ENCODE results near the gene NAA38. TPM values are rescaled to one million over a fixed set of nuclear protein-coding genes. Genes with fewer than 3 reads are reported as not detected.

Gene NAA38
- total RNA-seq, 1 experiment from 2014 or later: 46.3 TPM

DNA sequence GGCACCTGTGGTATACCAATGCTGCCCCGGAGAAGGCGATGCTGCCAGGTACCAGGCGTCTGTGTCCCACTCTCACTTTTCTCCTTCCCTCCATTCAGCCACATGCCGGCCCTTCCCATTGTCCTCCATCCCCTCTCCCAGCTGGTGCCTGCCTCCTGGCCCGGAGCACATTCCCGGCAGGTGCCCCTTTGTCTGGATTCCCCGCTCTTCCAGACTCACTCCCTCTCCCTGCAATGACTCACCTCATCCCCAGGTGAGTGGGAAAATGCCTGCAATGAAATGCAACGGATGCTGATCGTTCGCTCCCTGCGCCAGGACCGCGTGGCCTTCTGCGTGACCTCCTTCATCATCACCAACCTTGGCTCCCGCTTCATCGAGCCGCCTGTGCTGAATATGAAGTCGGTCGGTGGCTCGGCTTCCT is 33.8 kb downstream of the NAA38 start:
- Mint-ChIP-seq H3K27me3 (ENCODE audit: low read depth) (peaks cover 48% of the 10 kb centered on the region), H3K9me3 (no peaks in the 10 kb centered on the region), H3K4me3 (no peak overlapping the region), H3K4me1 (peaks cover 12% of the 10 kb centered on the region), H3K27ac (no peak overlapping the region), H3K36me3 (no peaks in the 10 kb centered on the region)
- ATAC-seq: peak; percentile 47; the same call in 1 of the 2 replicates
- TF ChIP-seq JUN (CRISPR knock-in tag; IDR thresholded peaks at IDR 0.05): no peak
- TF ChIP-seq, protein P1, sequence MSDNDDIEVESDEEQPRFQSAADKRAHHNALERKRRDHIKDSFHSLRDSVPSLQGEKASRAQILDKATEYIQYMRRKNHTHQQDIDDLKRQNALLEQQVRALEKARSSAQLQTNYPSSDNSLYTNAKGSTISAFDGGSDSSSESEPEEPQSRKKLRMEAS (CRISPR knock-in tag; IDR thresholded peaks at IDR 0.05): peak; percentile 34; the same call in 1 of the 2 replicates
- TF ChIP-seq NFE2L1 (CRISPR knock-in tag; IDR thresholded peaks at IDR 0.05): peak; percentile 22; the same call in 1 of the 2 replicates
- no peak for TF ChIP-seq FOXK1 (CRISPR knock-in tag; IDR thresholded peaks at IDR 0.05)
- TF ChIP-seq, protein P2, sequence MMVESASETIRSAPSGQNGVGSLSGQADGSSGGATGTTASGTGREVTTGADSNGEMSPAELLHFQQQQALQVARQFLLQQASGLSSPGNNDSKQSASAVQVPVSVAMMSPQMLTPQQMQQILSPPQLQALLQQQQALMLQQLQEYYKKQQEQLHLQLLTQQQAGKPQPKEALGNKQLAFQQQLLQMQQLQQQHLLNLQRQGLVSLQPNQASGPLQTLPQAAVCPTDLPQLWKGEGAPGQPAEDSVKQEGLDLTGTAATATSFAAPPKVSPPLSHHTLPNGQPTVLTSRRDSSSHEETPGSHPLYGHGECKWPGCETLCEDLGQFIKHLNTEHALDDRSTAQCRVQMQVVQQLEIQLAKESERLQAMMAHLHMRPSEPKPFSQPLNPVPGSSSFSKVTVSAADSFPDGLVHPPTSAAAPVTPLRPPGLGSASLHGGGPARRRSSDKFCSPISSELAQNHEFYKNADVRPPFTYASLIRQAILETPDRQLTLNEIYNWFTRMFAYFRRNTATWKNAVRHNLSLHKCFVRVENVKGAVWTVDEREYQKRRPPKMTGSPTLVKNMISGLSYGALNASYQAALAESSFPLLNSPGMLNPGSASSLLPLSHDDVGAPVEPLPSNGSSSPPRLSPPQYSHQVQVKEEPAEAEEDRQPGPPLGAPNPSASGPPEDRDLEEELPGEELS (CRISPR knock-in tag; IDR thresholded peaks at IDR 0.05): no peak
- ChIA-PET CTCF (interaction anchor here (0.6 to 4.1 kb wide), 16 partner anchors 11 to 233 kb away, joined by 3 to 62 read pairs (median 5); partner anchors contain the start of genes CYB5D1, EFNB3, KDM6B and NAA38), POLR2A (interaction anchor here (0.7 kb wide), 1 partner anchor 11 kb away, joined by 6 read pairs; no protein-coding TSS in a partner anchor)
- DNase-seq (ENCODE audit: low spot score): no peak

DNA sequence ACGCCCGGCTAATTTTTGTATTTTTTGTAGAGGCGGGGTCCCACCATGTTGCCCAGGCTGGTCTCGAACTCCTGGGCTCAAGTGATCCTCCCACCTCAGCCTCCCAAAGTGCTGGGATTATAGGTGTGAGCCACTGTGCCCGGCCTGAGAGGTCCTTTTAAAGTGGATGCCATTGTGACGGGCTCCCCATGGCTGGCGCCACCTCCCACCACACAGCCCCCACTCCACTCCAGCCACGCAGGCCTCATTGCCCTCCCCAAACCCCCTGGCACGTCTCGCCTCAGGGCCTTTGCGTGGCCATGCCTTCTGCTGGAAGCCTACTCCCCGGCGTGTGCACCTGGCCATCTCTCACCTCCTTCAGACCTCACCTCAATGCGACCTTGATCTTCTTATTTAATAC is 35.2 kb downstream of the NAA38 start:
- Mint-ChIP-seq H3K4me1 (peaks cover 12% of the 10 kb centered on the region), H3K4me3 (no peak overlapping the region), H3K9me3 (no peaks in the 10 kb centered on the region), H3K36me3 (no peaks in the 10 kb centered on the region), H3K27ac (no peak overlapping the region), H3K27me3 (ENCODE audit: low read depth) (peaks cover 38% of the 10 kb centered on the region)
- TF ChIP-seq, protein P3, sequence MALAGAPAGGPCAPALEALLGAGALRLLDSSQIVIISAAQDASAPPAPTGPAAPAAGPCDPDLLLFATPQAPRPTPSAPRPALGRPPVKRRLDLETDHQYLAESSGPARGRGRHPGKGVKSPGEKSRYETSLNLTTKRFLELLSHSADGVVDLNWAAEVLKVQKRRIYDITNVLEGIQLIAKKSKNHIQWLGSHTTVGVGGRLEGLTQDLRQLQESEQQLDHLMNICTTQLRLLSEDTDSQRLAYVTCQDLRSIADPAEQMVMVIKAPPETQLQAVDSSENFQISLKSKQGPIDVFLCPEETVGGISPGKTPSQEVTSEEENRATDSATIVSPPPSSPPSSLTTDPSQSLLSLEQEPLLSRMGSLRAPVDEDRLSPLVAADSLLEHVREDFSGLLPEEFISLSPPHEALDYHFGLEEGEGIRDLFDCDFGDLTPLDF (CRISPR knock-in tag; IDR thresholded peaks at IDR 0.05): no peak
- POLR2A ChIA-PET: interaction anchor here (0.6 kb wide), 1 partner anchor 119 kb away, joined by 4 read pairs; no protein-coding TSS in a partner anchor
- CTCF ChIA-PET: interaction anchor here (0.5 to 4.1 kb wide), 11 partner anchors 12 to 238 kb away, joined by 3 to 62 read pairs (median 4); partner anchors contain the start of gene KDM6B
- DNase-seq (ENCODE audit: low spot score): no peak
- no peak for ATAC-seq

DNA sequence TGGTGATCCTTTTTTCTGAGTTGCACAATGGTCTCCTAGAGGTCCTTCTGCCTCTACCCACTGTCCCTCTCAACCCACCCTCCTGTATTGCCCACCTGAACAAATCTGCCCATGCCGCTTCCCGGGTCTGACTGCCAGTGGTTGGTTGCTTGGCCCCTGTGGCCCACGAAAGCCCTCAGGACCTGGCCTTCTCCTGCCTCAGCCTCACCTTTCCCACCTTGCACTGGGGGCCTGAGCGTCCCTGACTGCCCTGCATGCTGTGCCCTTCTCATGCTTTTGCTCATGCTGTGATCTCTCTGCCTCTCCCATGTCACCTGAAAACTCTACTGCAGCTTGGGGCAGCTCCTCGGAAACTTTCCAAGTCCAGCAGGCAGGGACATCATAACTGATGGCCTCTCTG is 37.1 kb downstream of the NAA38 start:
- ChIA-PET POLR2A (no interaction called here), CTCF (interaction anchor here (1.0 to 1.4 kb wide), 3 partner anchors 13 to 37 kb away, joined by 3 to 4 read pairs (median 4); partner anchors contain the start of gene NAA38)
- Mint-ChIP-seq H3K27ac (no peak overlapping the region), H3K4me1 (peaks cover 8% of the 10 kb centered on the region), H3K9me3 (no peaks in the 10 kb centered on the region), H3K36me3 (no peaks in the 10 kb centered on the region), H3K27me3 (ENCODE audit: low read depth) (peaks cover 27% of the 10 kb centered on the region), H3K4me3 (no peak overlapping the region)
- TF ChIP-seq TEAD4 (CRISPR knock-in tag; IDR thresholded peaks at IDR 0.05): no peak
- no peak for DNase-seq (ENCODE audit: low spot score)
- no peak for ATAC-seq

DNA sequence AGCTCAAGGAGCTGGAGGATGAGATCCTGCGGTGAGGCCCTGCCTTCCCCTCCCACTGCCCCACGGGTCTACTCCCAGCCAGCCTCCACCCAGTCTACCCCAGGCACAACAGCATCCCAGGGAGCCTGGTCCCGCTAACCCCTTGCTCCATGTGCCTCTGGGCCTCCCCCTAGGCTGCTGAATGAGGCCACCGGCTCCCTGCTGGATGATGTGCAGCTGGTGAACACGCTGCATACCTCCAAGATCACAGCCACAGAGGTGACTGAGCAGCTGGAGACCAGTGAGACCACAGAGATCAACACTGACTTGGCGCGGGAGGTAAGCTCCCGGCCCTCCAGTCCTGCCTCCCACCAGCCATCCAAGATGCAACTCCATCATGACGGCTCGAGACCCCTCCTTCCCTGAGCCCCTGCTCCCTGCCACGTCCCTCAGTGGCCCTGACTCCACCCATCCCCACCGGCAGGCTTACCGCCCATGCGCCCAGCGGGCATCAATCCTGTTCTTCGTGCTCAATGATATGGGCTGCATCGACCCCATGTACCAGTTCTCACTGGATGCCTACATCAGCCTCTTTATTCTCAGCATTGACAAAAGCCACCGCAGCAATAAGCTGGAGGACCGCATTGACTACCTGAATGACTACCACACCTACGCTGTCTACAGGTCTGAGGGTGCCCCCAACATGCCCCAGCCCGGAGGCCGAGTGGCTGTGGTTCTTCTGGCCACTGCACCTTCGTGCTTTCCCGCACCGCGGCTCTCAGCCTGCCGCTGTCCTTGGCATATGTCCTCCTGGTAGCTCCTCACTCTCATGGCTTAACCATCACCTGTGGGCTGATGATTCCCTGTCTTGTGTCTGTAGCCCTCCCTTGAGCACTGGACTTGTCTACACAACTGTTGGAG is 38.4 kb downstream of the NAA38 start:
- H3K4me1 Mint-ChIP-seq: peaks cover 8% of the 10 kb centered on the region
- no peak overlapping the region for H3K4me3 Mint-ChIP-seq
- peaks cover 16% of the 10 kb centered on the region for H3K27me3 Mint-ChIP-seq (ENCODE audit: low read depth)
- H3K9me3 Mint-ChIP-seq: no peaks in the 10 kb centered on the region
- TF ChIP-seq GRHL2 (CRISPR knock-in tag; IDR thresholded peaks at IDR 0.05; ENCODE audit: insufficient replicate concordance, severe bottlenecking) (no peak), KAT7 (CRISPR knock-in tag; IDR thresholded peaks at IDR 0.05; ENCODE audit: borderline replicate concordance) (no peak), SP1 (CRISPR knock-in tag; conservative IDR thresholded peaks at IDR 0.05) (no peak), NFATC4 (CRISPR knock-in tag; IDR thresholded peaks at IDR 0.05) (no peak), ZNF423 (CRISPR knock-in tag; IDR thresholded peaks at IDR 0.05) (no peak), GABPB1 (CRISPR knock-in tag; IDR thresholded peaks at IDR 0.05) (no peak), ZNF396 (CRISPR knock-in tag; IDR thresholded peaks at IDR 0.05; ENCODE audit: borderline replicate concordance) (no peak)
- TF ChIP-seq, protein P4, sequence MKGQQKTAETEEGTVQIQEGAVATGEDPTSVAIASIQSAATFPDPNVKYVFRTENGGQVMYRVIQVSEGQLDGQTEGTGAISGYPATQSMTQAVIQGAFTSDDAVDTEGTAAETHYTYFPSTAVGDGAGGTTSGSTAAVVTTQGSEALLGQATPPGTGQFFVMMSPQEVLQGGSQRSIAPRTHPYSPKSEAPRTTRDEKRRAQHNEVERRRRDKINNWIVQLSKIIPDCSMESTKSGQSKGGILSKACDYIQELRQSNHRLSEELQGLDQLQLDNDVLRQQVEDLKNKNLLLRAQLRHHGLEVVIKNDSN (CRISPR knock-in tag; IDR thresholded peaks at IDR 0.05): no peak
- TF ChIP-seq, protein P5, sequence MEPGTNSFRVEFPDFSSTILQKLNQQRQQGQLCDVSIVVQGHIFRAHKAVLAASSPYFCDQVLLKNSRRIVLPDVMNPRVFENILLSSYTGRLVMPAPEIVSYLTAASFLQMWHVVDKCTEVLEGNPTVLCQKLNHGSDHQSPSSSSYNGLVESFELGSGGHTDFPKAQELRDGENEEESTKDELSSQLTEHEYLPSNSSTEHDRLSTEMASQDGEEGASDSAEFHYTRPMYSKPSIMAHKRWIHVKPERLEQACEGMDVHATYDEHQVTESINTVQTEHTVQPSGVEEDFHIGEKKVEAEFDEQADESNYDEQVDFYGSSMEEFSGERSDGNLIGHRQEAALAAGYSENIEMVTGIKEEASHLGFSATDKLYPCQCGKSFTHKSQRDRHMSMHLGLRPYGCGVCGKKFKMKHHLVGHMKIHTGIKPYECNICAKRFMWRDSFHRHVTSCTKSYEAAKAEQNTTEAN (CRISPR knock-in tag; IDR thresholded peaks at IDR 0.05): no peak
- TF ChIP-seq, protein P6, sequence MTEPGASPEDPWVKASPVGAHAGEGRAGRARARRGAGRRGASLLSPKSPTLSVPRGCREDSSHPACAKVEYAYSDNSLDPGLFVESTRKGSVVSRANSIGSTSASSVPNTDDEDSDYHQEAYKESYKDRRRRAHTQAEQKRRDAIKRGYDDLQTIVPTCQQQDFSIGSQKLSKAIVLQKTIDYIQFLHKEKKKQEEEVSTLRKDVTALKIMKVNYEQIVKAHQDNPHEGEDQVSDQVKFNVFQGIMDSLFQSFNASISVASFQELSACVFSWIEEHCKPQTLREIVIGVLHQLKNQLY (CRISPR knock-in tag; IDR thresholded peaks at IDR 0.05): no peak
- no peak overlapping the region for H3K27ac Mint-ChIP-seq
- DNase-seq (ENCODE audit: low spot score): no peak
- CTCF ChIA-PET: interaction anchor here (0.6 to 1.3 kb wide), 6 partner anchors 16 to 114 kb away, joined by 3 to 4 read pairs (median 3); partner anchors contain the start of gene NAA38
- POLR2A ChIA-PET: interaction anchor here (0.9 kb wide), 1 partner anchor 10 kb away, joined by 3 read pairs; no protein-coding TSS in a partner anchor
- no peak for ATAC-seq
- no peaks in the 10 kb centered on the region for H3K36me3 Mint-ChIP-seq

Data from WTC11 (cell line).